AG04449 (cell line): Measurements from ENCODE around the gene PDE4D.

Source experiments
- CTCF ChIA-PET: fragments of 350-600 bp; formaldehyde crosslinking; extraction: SDS; loops from one replicate; lab custom pipeline; 2021; ENCODE audit warnings: antibody characterized with exemption; lab: Yijun Ruan, JAX
- POLR2A ChIA-PET: fragments of 400-600, 350-600 bp; formaldehyde crosslinking; extraction: SDS; loops from one replicate; lab custom pipeline; 2020; ENCODE audit warnings: antibody characterized with exemption, inconsistent platforms; lab: Yijun Ruan, JAX
- DNase-seq: peaks from one replicate; pipeline ENCODE4 v3.0.0-alpha.2; 2010; ENCODE audit warnings: low read depth, low spot score
- H3K4me3 ChIP-seq: 2 replicates; pipeline ENCODE4 v1.5.1; 2011; ENCODE audit warnings: low read depth, mild to moderate bottlenecking, control low read depth, low read length
- CTCF ChIP-seq: IDR thresholded peaks from one replicate; pipeline ENCODE4 v1.5.1; 2011; ENCODE audit warnings: mild to moderate bottlenecking, moderate library complexity, low read length, control low read depth, inconsistent platforms; ENCODE audit not compliant: insufficient read depth; ENCODE audit errors: missing control alignments

PDE4D gene

GRCh38 chr5:59251627-59252026 lies 641.9 kb downstream of the PDE4D start:
- no peak overlapping the region for H3K4me3 ChIP-seq
- ChIA-PET POLR2A (no interaction called here), CTCF (no interaction called here)
- no peak for TF ChIP-seq CTCF
- no peak for DNase-seq

- no peak overlapping the region for H3K4me3 ChIP-seq
- DNase-seq = no peak
- no peak for TF ChIP-seq CTCF
- ChIA-PET POLR2A (no interaction called here), CTCF (no interaction called here)
Observed at GRCh38 chr5:59249726-59250125, 643.8 kb downstream of the PDE4D start.

- no peak for TF ChIP-seq CTCF
- POLR2A ChIA-PET = no interaction called here
- DNase-seq = no peak
- no peak overlapping the region for H3K4me3 ChIP-seq
- CTCF ChIA-PET = interaction anchor here (1.8 kb wide), 1 partner anchor 61 kb away, joined by 5 read pairs; no protein-coding TSS in a partner anchor
Observed at GRCh38 chr5:59249160-59249559, 644.4 kb downstream of the PDE4D start.

GRCh38 chr5:59246882-59247281 lies 646.6 kb downstream of the PDE4D start:
- DNase-seq = no peak
- ChIA-PET CTCF (no interaction called here), POLR2A (no interaction called here)
- no peak for TF ChIP-seq CTCF
- no peak overlapping the region for H3K4me3 ChIP-seq

GRCh38 chr5:59246145-59246869 lies 647.2 kb downstream of the PDE4D start:
- POLR2A ChIA-PET = no interaction called here
- TF ChIP-seq CTCF = no peak
- peak; percentile 70 for DNase-seq

GRCh38 chr5:59245198-59245597 lies 648.3 kb downstream of the PDE4D start:
- no peak overlapping the region for H3K4me3 ChIP-seq
- POLR2A ChIA-PET = no interaction called here
- no peak for DNase-seq
- no peak for TF ChIP-seq CTCF
- CTCF ChIA-PET = interaction anchor here (1.2 to 1.8 kb wide), 2 partner anchors 9 to 57 kb away, joined by 4 to 7 read pairs; no protein-coding TSS in a partner anchor

More at GRCh38 chr5:59246145-59246869, 647.2 kb downstream of the PDE4D start:
- H3K4me3 ChIP-seq = no peak overlapping the region
- CTCF ChIA-PET = interaction anchor here (1.2 to 1.8 kb wide), 2 partner anchors 10 to 58 kb away, joined by 4 to 7 read pairs; no protein-coding TSS in a partner anchor
